GM12878 (cell line): ENCODE results near the gene ARPC5L. TPM values are rescaled to one million over a fixed set of nuclear protein-coding genes. Genes with fewer than 3 reads are reported as not detected.

Source experiments
- ATAC-seq: fragments of 200-7000 bp; cut with Tn5 transposase; 3 replicates; pipeline ENCODE4 v1.9.1; 2020; ENCODE audit warnings: mild to moderate bottlenecking, moderate library complexity
- BruUV-seq: library from RNA; stranded (reverse); fragments of 400-500 nt; replicated peaks from 2 replicates; lab custom pipeline; 2021; lab: Mats Ljungman, UMichigan
- CTCF ChIA-PET: fragments of 300-600 bp; sonication (Branson Sonifier 250); formaldehyde crosslinking; extraction: SDS; loops from one replicate; lab custom pipeline; 2021; ENCODE audit warnings: inconsistent platforms; lab: Yijun Ruan, JAX
- POLR2A ChIA-PET: fragments of 350-600 bp; formaldehyde crosslinking; extraction: SDS; loops from one replicate; lab custom pipeline; 2021; ENCODE audit warnings: inconsistent platforms; lab: Charles Lee
- RAD21 ChIA-PET: fragments of 300-600 bp; sonication (Branson Sonifier 250); formaldehyde crosslinking; loops from one replicate; lab custom pipeline; 2023; ENCODE audit warnings: antibody characterized with exemption; ENCODE audit not compliant: unreplicated experiment; lab: Charles Lee
- SMC1A ChIA-PET: fragments of 300-600 bp; sonication (Branson Sonifier 250); formaldehyde crosslinking; loops from one replicate; lab custom pipeline; 2023; ENCODE audit not compliant: unreplicated experiment, uncharacterized antibody; lab: Charles Lee
- DNase-seq: peaks from one replicate; pipeline ENCODE4 v3.0.0-alpha.2; 2011; ENCODE audit warnings: low read depth, low spot score
- FAIRE-seq: peaks from 3 replicates; lab custom pipeline; 2011; peaks lifted over from hg19 to GRCh38; lab: Jason Lieb, UNC
- H2AFZ ChIP-seq: 2 replicates; pipeline ENCODE4 v1.6.0; 2011; ENCODE audit warnings: low read depth, low read length, control low read depth; ENCODE audit not compliant: control insufficient read depth
- H3K27ac ChIP-seq: 2 replicates; pipeline ENCODE4 v1.5.1; 2011; ENCODE audit warnings: control low read depth; ENCODE audit not compliant: control insufficient read depth, insufficient read depth
- H3K27me3 ChIP-seq, 2 experiments: replicated peaks in 1 of 2; 2 replicates each; pipeline versions ENCODE4 v1.6.0 to v1.6.1; 2011; ENCODE audit warnings: low read length in 1 of 2; ENCODE audit not compliant: control insufficient read depth in 2 of 2, insufficient read depth in 2 of 2
- H3K36me3 ChIP-seq, 2 experiments: 2 replicates each; pipeline ENCODE4 v1.5.1; 2011; ENCODE audit warnings: low read length in 1 of 2; ENCODE audit not compliant: control insufficient read depth in 2 of 2, insufficient read depth in 2 of 2
- H3K4me1 ChIP-seq: 2 replicates; pipeline ENCODE4 v1.6.1; 2011; ENCODE audit warnings: mild to moderate bottlenecking, low read length, moderate library complexity, mixed read lengths; ENCODE audit not compliant: control insufficient read depth, insufficient read depth
- H3K4me2 ChIP-seq: 2 replicates; pipeline ENCODE4 v1.6.0; 2011; ENCODE audit warnings: control low read depth; ENCODE audit not compliant: control insufficient read depth, insufficient read depth
- H3K4me3 ChIP-seq: fragments of 200-600 bp; sonication (generic); 2 replicates; pipeline ENCODE4 v1.5.1; 2016
- H3K79me2 ChIP-seq: 2 replicates; pipeline ENCODE4 v1.6.0; 2011; ENCODE audit warnings: low read length; ENCODE audit not compliant: control insufficient read depth, insufficient read depth
- H3K9ac ChIP-seq: 2 replicates; pipeline ENCODE4 v1.8.0; 2011; ENCODE audit warnings: low read length, control low read depth, mixed read lengths; ENCODE audit not compliant: control insufficient read depth, insufficient read depth
- H3K9me3 ChIP-seq: replicated peaks from 3 replicates; pipeline ENCODE4 v1.5.1; 2011; ENCODE audit warnings: mild to moderate bottlenecking, low read length; ENCODE audit not compliant: control insufficient read depth, insufficient read depth
- H4K20me1 ChIP-seq: 2 replicates; pipeline ENCODE4 v1.6.0; 2011; ENCODE audit not compliant: control insufficient read depth, insufficient read depth
- HDAC6 ChIP-seq: fragments of 200-600 bp; sonication (generic); IDR thresholded peaks from one replicate; pipeline ENCODE4 v1.8.0; 2017; ENCODE audit warnings: antibody characterized with exemption; ENCODE audit not compliant: unreplicated experiment
- JUND ChIP-seq: IDR thresholded peaks from 2 replicates; pipeline ENCODE4 v1.6.1; 2012; ENCODE audit warnings: low read depth, mild to moderate bottlenecking, low read length, improper control_type of control experiment, moderate library complexity
- NFYA ChIP-seq: IDR thresholded peaks from 2 replicates; pipeline ENCODE4 v1.6.1; 2011; ENCODE audit warnings: low read depth, mild to moderate bottlenecking, low read length, improper control_type of control experiment, borderline replicate concordance
- POLR2A ChIP-seq: IDR thresholded peaks from 2 replicates; pipeline ENCODE4 v1.6.1; 2011; ENCODE audit warnings: low read depth, mild to moderate bottlenecking, low read length
- POLR2AphosphoS5 ChIP-seq: IDR thresholded peaks from 2 replicates; pipeline ENCODE4 v1.6.1; 2011; ENCODE audit warnings: mild to moderate bottlenecking, low read length, inconsistent platforms
- RUNX3 ChIP-seq: IDR thresholded peaks from 2 replicates; pipeline ENCODE4 v1.6.1; 2012; ENCODE audit warnings: low read length, inconsistent platforms
- WGBS: methylation state at CpG from one replicate; pipeline ENCODE4 v1.1.6; 2016; ENCODE audit warnings: low lambda C conversion rate; ENCODE audit not compliant: insufficient replicate concordance, insufficient coverage; ENCODE audit errors: missing lambda C conversion rate; 5-methylcytosine and 5-hydroxymethylcytosine counted together
- in situ Hi-C: fragments of 300-500 bp; cut with MboI; formaldehyde crosslinking; loops from 9 replicates; pipeline ENCODE4 v1.14.3; 2018; ENCODE audit warnings: mixed read lengths
- intact Hi-C: fragments of 100-400 bp; cut with micrococcal nuclease; formaldehyde crosslinking; loops from one replicate; pipeline ENCODE4 v1.14.2; 2022; ENCODE audit not compliant: unreplicated experiment
- polyA plus RNA-seq, 11 experiments: library from polyadenylated mRNA; depleted of rRNA in 4 of 11; unstranded in 6 of 11; stranded (reverse) in 5 of 11; fragments of >200 nt; fragmentation: Nextera tagmentation in 4 of 11; fragmentation: Illumina TruSeq in 1 of 11; extraction: Ambion mirVana in 4 of 11; extraction: Trizol in 1 of 11; gene quantifications; 1 replicate in 1 of 11; 2 replicates in 10 of 11; pipeline versions ENCODE4 v1.2.1 to v1.2.3, GENCODE V29; 2011 to 2016; ENCODE audit warnings: inconsistent platforms in 2 of 11, missing spikeins in 2 of 11, low read depth in 1 of 11
- total RNA-seq, 4 experiments: library from RNA; depleted of rRNA in 3 of 4; stranded (reverse); fragments of >200 nt in 3 of 4; fragmentation: Illumina TruSeq in 1 of 4; extraction: Trizol in 1 of 4; gene quantifications; 2 replicates each; pipeline versions ENCODE4 v1.2.1 to v1.2.3, GENCODE V29; 2013 to 2021
- TF ChIP-seq, protein P1 (sequence below), 3 experiments: IDR thresholded peaks in 2 of 3; conservative IDR thresholded peaks in 1 of 3; 2 replicates each; pipeline ENCODE4 v1.5.1; 2011; ENCODE audit warnings: low read depth in 3 of 3, low read length in 3 of 3, mild to moderate bottlenecking in 3 of 3, control low read depth in 2 of 3, moderate library complexity in 2 of 3, inconsistent platforms in 1 of 3, mixed read lengths in 1 of 3; ENCODE audit not compliant: control insufficient read depth in 2 of 3, insufficient read depth in 1 of 3; ENCODE audit errors: extremely low read depth in 1 of 3

ARPC5L gene
- total and polyA plus RNA-seq, 10 of the 15 experiments (the other 5 are each of a cell fraction or from before 2014, with no cell fraction given): 42.3 to 207 (median 104) TPM

DNA sequence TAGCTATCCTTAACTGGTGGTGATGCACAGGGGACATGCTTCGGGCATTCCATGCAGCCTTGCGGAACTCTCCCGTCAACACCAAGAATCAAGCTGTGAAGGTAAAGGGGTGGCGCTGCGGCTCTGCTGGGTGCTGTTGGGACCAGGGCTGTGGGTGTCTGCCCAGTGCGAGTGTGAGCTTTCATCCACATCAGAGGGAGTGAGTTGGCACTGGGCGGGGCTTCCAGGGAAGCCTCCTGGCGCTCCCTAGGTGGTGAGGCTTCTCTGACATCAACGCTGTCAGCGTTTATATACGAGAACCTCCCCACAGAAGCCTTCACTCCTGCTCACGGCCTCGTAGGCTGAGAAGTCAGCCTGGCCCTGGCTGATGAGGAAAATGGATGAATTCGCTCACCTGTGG, 11.7 kb downstream of the ARPC5L start:
- Histone ChIP-seq H3K4me3 (peak overlapping the region; percentile 94; the same call in 1 of the 2 replicates), H3K27ac (peak overlapping the region; percentile 94), H4K20me1 (peaks cover 5% of the 10 kb centered on the region), H2AFZ (no peak overlapping the region), H3K4me1 (peaks cover 19% of the 10 kb centered on the region), H3K79me2 (peaks cover 75% of the 10 kb centered on the region), H3K9me3 (no peaks in the 10 kb centered on the region), H3K9ac (no peak overlapping the region), H3K36me3 (peaks cover 31 to 37% of the 10 kb centered on the region in 2 experiments), H3K4me2 (peak overlapping the region; percentile 74), H3K27me3 (no peaks in the 10 kb centered on the region)
- DNase-seq (no peak), FAIRE-seq (no peak), ATAC-seq (no peak)
- SMC1A ChIA-PET: interaction anchor here (1.2 to 2.2 kb wide), 3 partner anchors 21 to 273 kb away, joined by 3 to 11 read pairs (median 4); partner anchors contain the start of gene WDR38
- intact Hi-C loops: loop anchor here (5.0 kb wide), 1 partner anchor 269 kb away; the partner anchor contains the start of gene SCAI
- CTCF ChIA-PET: interaction anchor here (1.7 to 4.8 kb wide), 4 partner anchors 20 to 103 kb away, joined by 7 to 31 read pairs (median 18); partner anchors contain the start of genes NR6A1 and WDR38
- POLR2A ChIA-PET: interaction anchor here (5.8 kb wide), 1 partner anchor 12 kb away, joined by 92 read pairs; the partner anchor contains the start of genes ARPC5L and RPL35
- WGBS: 74% methylated on average over 14 of the region's 14 CpGs
- BruUV-seq: no TSS peak
- in situ Hi-C loops: loop anchor here (25.0 kb wide), 1 partner anchor 1961 kb away; the partner anchor contains the start of genes RC3H2 and ZBTB6
- RAD21 ChIA-PET: interaction anchor here (1.1 to 1.3 kb wide), 2 partner anchors 14 to 213 kb away, joined by 3 to 5 read pairs; no protein-coding TSS in a partner anchor
- TF ChIP-seq NFYA (no peak), HDAC6 (no peak), JUND (no peak), POLR2A (peak; percentile 43; the same call in 1 of the 2 replicates), POLR2AphosphoS5 (peak; percentile 21; the same call in 1 of the 2 replicates), RUNX3 (no peak)
- TF ChIP-seq, protein P1, sequence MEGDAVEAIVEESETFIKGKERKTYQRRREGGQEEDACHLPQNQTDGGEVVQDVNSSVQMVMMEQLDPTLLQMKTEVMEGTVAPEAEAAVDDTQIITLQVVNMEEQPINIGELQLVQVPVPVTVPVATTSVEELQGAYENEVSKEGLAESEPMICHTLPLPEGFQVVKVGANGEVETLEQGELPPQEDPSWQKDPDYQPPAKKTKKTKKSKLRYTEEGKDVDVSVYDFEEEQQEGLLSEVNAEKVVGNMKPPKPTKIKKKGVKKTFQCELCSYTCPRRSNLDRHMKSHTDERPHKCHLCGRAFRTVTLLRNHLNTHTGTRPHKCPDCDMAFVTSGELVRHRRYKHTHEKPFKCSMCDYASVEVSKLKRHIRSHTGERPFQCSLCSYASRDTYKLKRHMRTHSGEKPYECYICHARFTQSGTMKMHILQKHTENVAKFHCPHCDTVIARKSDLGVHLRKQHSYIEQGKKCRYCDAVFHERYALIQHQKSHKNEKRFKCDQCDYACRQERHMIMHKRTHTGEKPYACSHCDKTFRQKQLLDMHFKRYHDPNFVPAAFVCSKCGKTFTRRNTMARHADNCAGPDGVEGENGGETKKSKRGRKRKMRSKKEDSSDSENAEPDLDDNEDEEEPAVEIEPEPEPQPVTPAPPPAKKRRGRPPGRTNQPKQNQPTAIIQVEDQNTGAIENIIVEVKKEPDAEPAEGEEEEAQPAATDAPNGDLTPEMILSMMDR (IDR thresholded peaks at IDR 0.05 in 2 of 3, conservative IDR thresholded peaks at IDR 0.05 in 1 of 3; ENCODE audit: control insufficient read depth in 2 of 3, extremely low read depth in 1 of 3, insufficient read depth in 1 of 3, low read depth in 3 of 3, low read length in 3 of 3): no peak
